Loucy (cell line): ENCODE measurements around the gene PKD1.
"Not testable (repeated sequence)": the region's sequence is repeated elsewhere in the genome, so short reads cannot be mapped to it uniquely, and the experiment has no call there.

ENCODE experiments used
- H2AFZ ChIP-seq: fragments of 200-600 bp; sonication (generic); 2 replicates; pipeline ENCODE4 v1.6.0; 2016; ENCODE audit warnings: antibody characterized with exemption, mild to moderate bottlenecking, low read length, moderate library complexity
- H3F3A ChIP-seq: fragments of 200-600 bp; 2 replicates; pipeline ENCODE4 v1.6.0; 2016; ENCODE audit warnings: antibody characterized with exemption, low read depth, mild to moderate bottlenecking
- H3K27me3 ChIP-seq: fragments of 200-600 bp; sonication (generic); 2 replicates; pipeline ENCODE4 v1.6.1; 2014; ENCODE audit warnings: low read length, mild to moderate bottlenecking; ENCODE audit not compliant: insufficient read depth, poor library complexity, severe bottlenecking
- H3K36me3 ChIP-seq: fragments of 200-600 bp; sonication (generic); 2 replicates; pipeline ENCODE4 v1.6.1; 2016; ENCODE audit warnings: low read length; ENCODE audit not compliant: insufficient read depth
- H3K4me1 ChIP-seq: fragments of 200-600 bp; sonication (generic); 2 replicates; pipeline ENCODE4 v1.5.1; 2014; ENCODE audit warnings: low read length, mild to moderate bottlenecking; ENCODE audit not compliant: insufficient read depth, poor library complexity, severe bottlenecking
- H3K4me2 ChIP-seq: fragments of 200-600 bp; sonication (generic); 2 replicates; pipeline ENCODE4 v1.6.0; 2014; ENCODE audit warnings: antibody characterized with exemption, low read length, low read depth, mild to moderate bottlenecking; ENCODE audit not compliant: poor library complexity, severe bottlenecking
- H3K4me3 ChIP-seq: fragments of 200-600 bp; sonication (generic); 2 replicates; pipeline ENCODE4 v1.5.1; 2014; ENCODE audit warnings: low read length, mild to moderate bottlenecking, mixed read lengths; ENCODE audit not compliant: poor library complexity, severe bottlenecking
- H3K79me2 ChIP-seq: fragments of 200-600 bp; sonication (generic); 2 replicates; pipeline ENCODE4 v1.6.1; 2014; ENCODE audit warnings: low read length; ENCODE audit not compliant: insufficient read depth
- H3K9ac ChIP-seq: fragments of 200-600 bp; sonication (generic); 2 replicates; pipeline ENCODE4 v1.6.0; 2014; ENCODE audit warnings: mild to moderate bottlenecking, low read depth, low read length, moderate library complexity; ENCODE audit not compliant: poor library complexity, severe bottlenecking
- H3K9me2 ChIP-seq: fragments of 200-600 bp; sonication (generic); replicated peaks from 2 replicates; pipeline ENCODE4 v1.6.1; 2016; ENCODE audit warnings: low read depth, low read length, mixed read lengths
- H3K9me3 ChIP-seq: fragments of 200-600 bp; sonication (generic); 2 replicates; pipeline ENCODE4 v1.6.1; 2014; ENCODE audit warnings: mild to moderate bottlenecking, antibody characterized with exemption, low read length, low read depth; ENCODE audit not compliant: insufficient read depth
- H4K20me1 ChIP-seq: fragments of 200-600 bp; sonication (generic); 2 replicates; pipeline ENCODE4 v1.6.0; 2014; ENCODE audit warnings: antibody characterized with exemption, low read length, mild to moderate bottlenecking; ENCODE audit not compliant: insufficient read depth, poor library complexity, severe bottlenecking
- CTCF ChIP-seq: fragments of 200-600 bp; sonication (generic); conservative IDR thresholded peaks from 2 replicates; pipeline ENCODE4 v1.5.1; 2014; ENCODE audit warnings: mild to moderate bottlenecking, antibody characterized with exemption, low read length
- EZH2phosphoT487 ChIP-seq: fragments of 200-600 bp; IDR thresholded peaks from 2 replicates; pipeline ENCODE4 v1.6.1; 2018; ENCODE audit warnings: antibody characterized with exemption, mild to moderate bottlenecking, moderate library complexity, borderline replicate concordance

Gene PKD1

GRCh38 chr16:2105769-2106168 lies 29.9 kb downstream of the PKD1 start:
- H3K4me3 ChIP-seq, H4K20me1 ChIP-seq, H2AFZ ChIP-seq, H3K36me3 ChIP-seq, H3K4me2 ChIP-seq, H3K79me2 ChIP-seq, H3K4me1 ChIP-seq, H3K9me3 ChIP-seq, H3K9ac ChIP-seq, H3K27me3 ChIP-seq, H3F3A ChIP-seq, H3K9me2 ChIP-seq: not testable (repeated sequence)

GRCh38 chr16:2105291-2105690 lies 30.4 kb downstream of the PKD1 start:
- not testable (repeated sequence) for H3K9ac ChIP-seq, H3K36me3 ChIP-seq, H3F3A ChIP-seq, H4K20me1 ChIP-seq, H3K9me3 ChIP-seq, H3K4me3 ChIP-seq, H3K4me2 ChIP-seq, H3K27me3 ChIP-seq, H3K4me1 ChIP-seq, H3K79me2 ChIP-seq, H2AFZ ChIP-seq, H3K9me2 ChIP-seq

- H2AFZ ChIP-seq, H3K9me2 ChIP-seq, H3K27me3 ChIP-seq, H3K9ac ChIP-seq, H3K4me2 ChIP-seq, H3F3A ChIP-seq, H4K20me1 ChIP-seq, H3K9me3 ChIP-seq, H3K36me3 ChIP-seq, H3K79me2 ChIP-seq, H3K4me3 ChIP-seq, H3K4me1 ChIP-seq: not testable (repeated sequence)
These were observed 31.2 kb downstream of the PKD1 start for GRCh38 chr16:2104464-2104863.

- no peak for TF ChIP-seq CTCF
- no peak for TF ChIP-seq EZH2phosphoT487
- H2AFZ ChIP-seq: no peak overlapping the region
- H3K36me3 ChIP-seq: no peaks in the 10 kb centered on the region
These were observed 33.2 kb downstream of the PKD1 start for GRCh38 chr16:2102471-2102870.

GRCh38 chr16:2101581-2101980 lies 34.1 kb downstream of the PKD1 start:
- not testable (repeated sequence) for H3K27me3 ChIP-seq, H3K9ac ChIP-seq, H3K79me2 ChIP-seq, H4K20me1 ChIP-seq, H3K4me1 ChIP-seq, H2AFZ ChIP-seq, H3K4me2 ChIP-seq, H3K9me2 ChIP-seq, H3K36me3 ChIP-seq, H3F3A ChIP-seq, H3K4me3 ChIP-seq, H3K9me3 ChIP-seq

More at GRCh38 chr16:2102471-2102870, 33.2 kb downstream of the PKD1 start:
- no peaks in the 10 kb centered on the region for H3F3A ChIP-seq
- H3K4me3 ChIP-seq: no peak overlapping the region
- H4K20me1 ChIP-seq: no peaks in the 10 kb centered on the region
- H3K27me3 ChIP-seq: no peaks in the 10 kb centered on the region
- H3K79me2 ChIP-seq: no peaks in the 10 kb centered on the region
- no peak overlapping the region for H3K9ac ChIP-seq
- H3K4me1 ChIP-seq: no peaks in the 10 kb centered on the region
- H3K9me3 ChIP-seq: no peaks in the 10 kb centered on the region
- H3K9me2 ChIP-seq: no peaks in the 10 kb centered on the region
- no peak overlapping the region for H3K4me2 ChIP-seq

GRCh38 chr16:2097689-2098088 lies 38.0 kb downstream of the PKD1 start:
- not testable (repeated sequence) for H4K20me1 ChIP-seq, H3K27me3 ChIP-seq, H3K36me3 ChIP-seq, H2AFZ ChIP-seq, H3F3A ChIP-seq, H3K9me3 ChIP-seq, H3K4me1 ChIP-seq, H3K9me2 ChIP-seq, H3K4me2 ChIP-seq, H3K4me3 ChIP-seq, H3K79me2 ChIP-seq, H3K9ac ChIP-seq
